ENCODE measurements around the gene GABPB1. TPM values are rescaled to one million over a fixed set of nuclear protein-coding genes. Genes with fewer than 3 reads are reported as not detected.

GABPB1 gene
- total RNA-seq, 1 donor from 2014 or later, result 27.4 TPM

DNA sequence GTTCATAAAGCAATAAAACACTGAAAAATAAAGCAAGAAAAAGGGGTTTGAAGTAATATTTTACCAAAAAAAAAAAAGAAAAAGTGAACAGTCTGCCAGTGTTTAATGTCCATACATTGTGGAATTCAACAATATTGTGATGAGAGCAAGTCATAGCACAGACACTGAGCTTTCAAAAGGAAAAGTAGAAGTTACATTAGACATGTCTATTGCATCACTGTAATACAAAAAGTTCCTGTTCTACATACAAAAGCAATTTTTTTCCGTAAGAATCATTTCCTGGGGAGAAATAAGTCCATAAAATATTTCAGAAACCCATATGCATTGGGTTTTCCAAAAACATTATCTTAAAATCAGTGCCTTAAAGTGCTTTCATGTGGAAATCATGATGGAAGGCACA lies 77.6 kb downstream of the GABPB1 start:
- no peak for DNase-seq

DNA sequence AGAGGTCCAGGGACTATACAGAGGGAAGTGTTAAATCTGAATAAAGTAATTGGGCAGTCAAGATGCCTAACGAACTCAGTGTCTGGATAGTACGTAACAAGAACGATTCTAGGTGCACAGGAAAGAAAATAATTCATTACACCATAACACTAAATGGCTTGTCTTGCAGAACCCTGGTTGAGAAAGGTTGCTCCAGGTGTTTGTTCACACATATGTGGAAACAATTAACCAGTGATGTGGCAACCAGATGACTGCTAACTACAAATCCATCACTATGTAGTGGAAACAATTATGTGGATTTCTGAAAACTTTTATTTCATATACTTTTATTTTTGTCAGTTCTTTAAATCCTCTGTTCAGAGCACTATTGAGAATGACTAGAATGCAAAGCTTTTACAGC lies 79.1 kb downstream of the GABPB1 start:
- DNase-seq, result no peak

DNA sequence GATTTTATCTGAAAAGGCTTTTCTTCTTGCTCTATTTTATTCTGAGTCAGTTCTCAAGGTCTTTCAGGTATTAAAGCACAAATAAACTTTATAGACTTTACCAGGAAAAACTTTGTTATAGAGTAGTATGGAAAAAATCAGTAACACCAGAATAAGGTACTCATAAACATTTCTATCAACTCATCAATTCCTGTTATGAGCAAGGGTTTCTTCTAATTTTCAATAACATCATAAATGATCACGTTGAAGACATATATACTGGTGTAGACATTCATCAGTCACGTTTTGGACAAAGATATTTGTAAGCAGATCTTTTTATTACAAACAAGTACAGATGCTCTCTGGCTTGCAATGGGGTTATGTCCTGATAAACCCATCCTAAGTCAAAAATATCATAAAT lies 79.9 kb downstream of the GABPB1 start:
- DNase-seq, result no peak

DNA sequence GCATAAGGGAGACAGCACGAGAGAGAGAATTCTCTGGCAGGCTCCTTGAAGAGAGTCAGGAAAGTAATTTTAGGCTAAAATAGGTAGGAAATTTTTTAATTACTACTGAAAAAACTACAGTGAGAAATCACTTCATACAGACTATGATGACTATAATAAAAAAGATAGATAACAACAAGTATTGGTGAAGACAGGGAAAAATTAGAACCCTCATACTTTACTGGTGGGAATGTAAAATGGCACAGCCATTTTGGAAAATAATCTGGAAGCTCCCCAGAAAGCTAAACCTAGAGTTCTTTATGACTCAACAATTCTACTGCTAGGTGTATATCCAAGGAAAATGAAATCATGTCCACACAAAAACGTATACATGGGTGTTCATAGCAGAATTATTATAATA lies 87.4 kb downstream of the GABPB1 start:
- no peak for DNase-seq

DNA sequence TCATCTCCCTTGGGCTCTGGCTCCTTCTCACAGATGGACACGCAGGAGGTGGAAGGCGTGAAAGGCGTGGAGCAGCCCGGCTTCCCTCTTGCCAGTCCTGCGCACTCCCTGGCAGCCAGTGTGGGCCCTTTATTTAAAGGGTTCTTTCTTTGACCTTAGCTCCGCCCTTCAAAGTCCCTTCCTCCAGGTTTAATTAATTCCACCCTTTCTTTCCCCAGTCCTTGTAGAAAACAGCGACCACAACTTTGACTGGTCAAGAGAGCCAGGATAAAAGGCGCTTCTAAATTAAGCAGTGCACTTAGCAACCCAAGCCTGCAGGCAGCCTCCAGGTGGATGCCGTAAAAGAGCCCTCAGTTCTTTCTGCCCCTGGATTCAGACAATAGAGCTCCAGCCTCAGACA lies 89.4 kb downstream of the GABPB1 start, which contains the start of gene HDC:
HDC (minus strand) TSS at position 107 of the 400 bp plus-strand sequence; CDS start at position 4, 103 bp downstream.
- no peak for DNase-seq

DNA sequence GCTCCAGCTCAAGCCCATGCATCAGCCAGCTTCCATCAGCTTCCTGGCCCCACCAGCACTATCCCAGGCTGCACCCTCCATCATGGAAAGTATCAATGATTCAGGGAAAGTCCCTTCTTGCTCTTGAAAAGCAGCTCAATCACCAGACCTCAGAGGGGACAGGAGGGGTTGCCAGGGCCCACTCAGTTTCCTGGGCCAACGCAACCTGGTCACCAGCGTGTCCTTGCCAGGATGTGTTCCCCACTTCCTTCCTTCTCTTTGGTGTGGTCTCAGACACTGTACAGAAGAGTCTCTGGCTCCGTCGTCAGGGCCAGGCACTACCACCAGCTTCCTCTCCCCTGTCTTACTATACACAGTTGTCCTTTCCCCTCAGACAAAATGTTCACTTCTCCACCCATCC lies 92.5 kb downstream of the GABPB1 start:
- DNase-seq, result no peak

DNA sequence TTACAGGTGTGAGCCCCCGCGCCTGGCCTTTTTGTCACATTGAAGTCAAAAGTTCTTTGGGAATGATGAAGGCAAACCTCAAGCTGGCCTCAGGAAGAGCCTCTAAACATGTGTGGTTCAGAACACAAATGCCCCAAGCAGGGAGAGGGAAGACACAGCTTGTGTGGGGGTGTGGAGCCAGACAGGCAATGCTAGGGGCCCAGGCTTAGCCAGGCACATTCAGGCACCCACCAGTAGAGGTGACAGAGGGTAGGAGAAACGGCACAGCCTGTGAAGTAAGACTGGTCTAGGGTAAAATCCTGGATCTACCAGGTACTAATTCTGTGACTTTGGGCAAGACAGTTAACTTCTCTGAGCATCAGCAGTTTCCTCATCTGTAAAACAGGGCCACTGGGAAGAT lies 93.0 kb downstream of the GABPB1 start:
- no peak for DNase-seq

DNA sequence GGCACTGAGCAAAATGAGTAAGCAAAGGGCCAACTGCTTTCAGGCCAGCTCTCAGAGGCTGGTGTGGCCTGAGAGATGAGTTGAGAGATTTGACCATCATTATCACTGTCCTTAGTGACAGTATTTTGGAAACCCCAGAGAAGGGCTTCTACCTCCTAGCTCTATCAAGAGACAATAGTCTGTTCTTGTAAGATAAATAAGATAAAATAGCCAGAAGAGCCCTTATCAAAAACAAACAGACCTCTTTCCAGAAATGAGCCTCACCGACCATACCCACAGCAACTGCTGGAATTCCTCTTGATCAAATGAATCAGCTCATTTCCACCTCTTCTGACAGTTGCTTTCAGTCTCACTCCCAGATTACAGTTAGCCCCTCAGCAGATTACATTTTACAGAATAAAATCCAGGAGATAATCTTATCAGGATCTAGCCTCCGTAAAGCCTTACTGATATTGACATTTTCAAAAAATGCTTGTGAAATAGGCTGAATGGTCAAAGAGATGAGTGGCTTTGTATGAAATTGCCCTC lies 94.0 kb downstream of the GABPB1 start:
- no peak for DNase-seq

DNA sequence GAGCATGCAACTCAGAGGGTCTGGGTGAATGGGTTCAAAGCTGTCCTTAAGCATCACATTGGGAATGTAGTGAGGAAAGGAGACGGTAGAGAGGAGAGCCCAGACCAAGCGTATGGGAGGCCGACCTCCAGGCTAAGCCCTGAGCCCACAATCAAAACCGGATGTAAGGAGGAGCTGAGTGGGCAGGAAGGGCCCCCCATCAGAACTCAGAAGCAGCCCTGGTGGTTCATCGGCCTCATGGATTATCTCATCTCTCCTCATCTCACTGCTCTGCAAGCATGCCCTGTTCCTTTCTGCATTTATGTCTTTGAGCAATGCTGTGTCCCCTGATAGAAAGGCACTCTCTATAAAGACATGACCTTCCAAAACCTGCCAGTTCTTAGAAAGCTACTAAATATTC lies 95.7 kb downstream of the GABPB1 start:
- no peak for DNase-seq

DNA sequence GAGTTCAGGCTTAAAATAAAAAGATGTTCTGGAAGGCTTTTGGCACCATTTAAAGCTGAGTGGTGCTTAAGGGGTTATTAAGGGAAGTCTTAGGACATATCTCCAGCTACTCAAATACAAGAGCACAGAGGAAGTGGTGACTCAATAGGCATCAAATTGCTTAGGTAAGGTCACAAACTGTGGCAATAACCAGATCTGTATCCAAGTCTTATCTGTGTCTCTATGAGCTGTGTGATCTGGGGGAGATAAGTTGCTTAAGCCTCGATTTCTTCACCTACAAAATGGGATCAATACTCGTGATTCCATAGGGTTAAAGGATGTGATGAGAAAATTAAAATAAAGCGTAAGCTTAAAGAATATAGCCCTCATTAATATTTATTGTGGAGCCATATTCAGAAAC lies 97.1 kb downstream of the GABPB1 start:
- no peak for DNase-seq

DNA sequence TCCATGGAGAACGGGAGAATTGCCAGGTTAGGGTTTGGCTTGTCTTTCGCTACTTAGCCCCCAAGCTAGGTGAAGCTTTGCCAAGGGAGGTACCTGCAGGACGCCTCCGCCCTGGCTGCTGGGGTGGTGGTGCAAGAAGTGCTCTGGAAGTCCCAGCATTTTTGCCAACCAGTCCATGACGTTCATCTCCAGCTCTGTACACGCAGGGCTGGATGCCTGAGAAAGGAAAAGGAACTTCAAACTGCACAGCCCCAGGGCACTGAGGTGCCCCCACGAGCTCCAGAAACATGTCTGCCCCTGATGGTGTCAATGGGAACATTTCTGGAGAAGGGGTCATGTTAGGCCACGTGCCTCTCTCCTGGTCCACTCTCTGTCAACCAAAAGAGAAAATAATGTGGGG lies 97.7 kb downstream of the GABPB1 start:
- DNase-seq, result no peak

DNA sequence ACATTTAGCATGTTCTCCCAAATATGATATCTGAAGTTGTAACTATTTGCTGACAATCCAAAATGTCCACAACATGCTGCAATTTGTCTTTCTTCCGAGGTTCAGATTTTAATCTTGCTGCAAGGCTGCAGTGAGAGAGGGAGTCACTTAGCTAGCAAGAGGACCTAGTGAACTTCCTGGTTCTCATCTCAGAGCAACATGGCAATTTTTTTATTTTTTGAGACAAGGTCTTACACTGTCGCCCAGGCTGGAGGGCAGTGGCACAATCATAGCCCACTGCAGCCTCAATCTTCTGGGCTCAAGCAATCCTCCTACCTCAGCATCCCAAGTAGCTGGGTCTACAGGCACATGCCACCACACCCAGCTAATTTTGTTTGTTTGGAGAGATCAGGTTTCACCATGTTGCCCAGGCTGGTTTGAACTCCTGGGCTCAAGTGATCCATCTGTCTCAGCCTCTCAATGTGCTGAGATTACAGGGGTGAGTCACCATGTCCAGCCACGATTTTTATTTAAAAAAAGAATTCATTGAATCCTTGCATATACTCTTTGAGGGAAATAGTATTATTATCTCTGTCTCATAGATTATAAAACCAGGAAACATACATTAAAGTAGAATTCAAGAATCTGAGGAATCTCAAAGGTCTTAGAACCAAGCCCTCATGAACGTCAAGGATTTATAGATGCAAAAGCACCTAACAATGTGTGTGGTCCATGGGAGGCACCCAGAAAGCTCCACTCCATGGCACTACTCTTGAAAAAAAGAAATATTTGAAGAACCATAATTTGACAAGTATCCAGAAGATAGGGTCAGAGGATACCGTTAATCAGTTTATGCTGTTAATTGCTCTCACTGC lies 98.6 kb downstream of the GABPB1 start:
- DNase-seq, result no peak

DNA sequence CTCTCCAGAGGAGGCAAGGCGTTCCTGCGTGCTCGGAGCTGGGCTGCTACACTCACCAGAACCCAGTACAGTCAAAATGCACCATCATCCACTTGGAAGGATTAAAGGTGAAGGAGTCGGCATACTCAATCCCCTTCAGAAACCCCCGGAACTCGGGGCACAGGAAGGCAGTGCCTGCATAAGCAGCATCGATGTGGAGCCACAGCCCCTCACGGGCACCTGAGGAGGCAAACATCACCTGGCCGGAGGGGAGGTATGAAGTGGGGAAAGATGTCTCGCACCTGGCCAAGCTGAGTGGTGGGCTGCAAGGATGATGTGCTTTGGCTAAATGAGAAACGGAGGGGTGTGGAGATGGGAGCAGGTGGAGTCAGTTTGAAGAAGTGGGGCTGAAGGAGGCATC lies 102.4 kb downstream of the GABPB1 start:
- DNase-seq, result no peak

DNA sequence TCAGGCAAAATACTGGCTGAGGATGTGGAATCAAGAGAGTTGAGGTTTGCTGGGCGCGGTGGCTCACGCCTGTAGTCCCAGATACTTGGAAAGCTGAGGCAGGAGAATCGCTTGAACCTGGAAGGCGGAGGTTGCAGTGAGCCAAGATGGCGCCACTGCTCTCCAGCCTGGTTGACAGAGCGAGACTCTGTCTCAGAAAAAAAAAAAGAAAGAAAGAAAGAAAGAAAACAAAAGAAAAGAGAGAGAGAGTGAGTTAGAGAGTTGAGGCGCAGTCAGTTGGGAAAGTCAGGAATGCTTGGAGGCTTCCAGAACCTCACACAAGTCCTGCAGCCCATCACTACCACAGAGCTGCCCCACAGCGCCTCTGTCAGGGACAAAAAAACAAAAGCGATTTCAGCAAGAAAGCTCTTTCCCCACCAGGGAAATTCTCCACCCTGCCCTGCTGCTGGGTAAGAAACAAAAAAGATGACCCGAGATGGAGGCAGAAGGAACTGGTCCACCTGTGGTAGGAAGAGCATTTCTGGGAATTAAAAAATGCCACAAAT lies 103.3 kb downstream of the GABPB1 start:
- DNase-seq, result no peak

DNA sequence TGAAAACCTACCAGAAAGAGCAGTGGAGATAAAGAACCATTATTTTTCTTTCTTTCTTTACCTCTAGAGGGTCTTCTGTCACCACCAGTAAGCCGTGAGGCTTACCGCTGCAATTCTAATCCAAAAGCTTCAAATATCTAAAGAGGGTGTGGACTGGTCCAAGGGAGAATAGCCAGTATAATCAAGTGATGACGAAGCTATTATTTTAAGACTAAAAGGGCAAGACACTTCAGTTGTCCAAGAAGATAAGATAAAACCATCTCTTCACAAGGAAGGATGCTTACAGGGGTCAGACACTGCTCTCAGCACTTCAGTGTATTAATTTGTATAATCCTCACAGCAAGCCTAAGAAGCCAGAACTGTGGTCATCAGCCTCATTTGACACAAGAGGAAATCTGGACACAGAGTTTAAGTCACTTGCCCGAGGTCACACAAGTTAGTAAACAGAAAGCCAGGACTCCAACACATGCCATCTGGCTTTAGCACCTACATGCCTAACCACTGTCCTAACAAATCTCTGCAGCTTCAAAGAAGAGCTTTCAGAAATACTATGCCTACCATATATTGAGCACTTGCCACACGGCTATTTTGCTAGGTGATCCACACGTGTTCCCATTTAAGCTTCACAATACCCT lies 104.1 kb downstream of the GABPB1 start:
- no peak for DNase-seq

DNA sequence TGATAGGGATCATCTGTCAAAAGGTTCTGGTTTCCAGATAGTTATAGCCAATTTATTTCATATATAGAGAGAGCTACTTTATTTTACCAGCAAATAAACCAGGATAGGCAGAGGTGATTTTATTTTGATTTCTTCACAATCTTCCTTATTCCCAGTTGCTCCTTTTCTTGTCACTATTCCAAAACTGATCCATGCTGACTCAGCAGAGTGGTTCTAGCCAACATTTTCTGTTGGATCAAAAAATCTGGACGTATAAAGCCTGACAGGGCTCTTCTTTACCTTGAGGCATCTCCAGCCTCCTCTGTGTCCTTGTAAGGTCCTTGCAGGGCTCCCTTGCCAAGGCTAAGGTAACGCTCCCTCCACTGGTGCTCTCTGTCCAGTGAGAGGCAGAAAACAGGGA lies 105.3 kb downstream of the GABPB1 start:
- no peak for DNase-seq

DNA sequence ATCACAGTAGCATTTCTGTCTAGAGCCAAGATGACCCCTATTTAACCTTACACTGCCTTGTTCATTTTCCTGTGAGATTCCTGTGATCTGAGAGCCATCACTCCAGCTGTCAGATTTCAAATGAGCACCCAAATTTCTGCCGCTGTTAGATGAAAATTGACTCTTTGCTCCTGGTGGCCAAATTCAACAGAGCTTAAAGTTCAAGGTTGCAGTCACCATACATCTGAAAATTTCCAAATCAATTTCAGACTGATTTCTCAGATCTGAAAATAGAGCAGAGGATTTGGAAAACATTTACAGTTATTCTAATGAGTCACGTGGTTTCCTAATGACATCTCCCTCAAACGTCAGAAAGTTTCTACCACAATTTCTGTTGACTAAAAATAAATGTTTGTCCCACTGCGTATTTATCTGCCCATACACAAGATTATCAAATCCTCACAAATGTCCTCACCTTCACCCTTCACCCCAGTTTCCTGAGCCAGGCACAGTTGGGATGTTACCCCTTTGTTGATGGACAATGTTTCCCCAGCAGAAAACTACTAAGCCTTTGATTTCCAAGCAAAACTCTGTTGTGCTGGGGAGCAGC lies 105.9 kb downstream of the GABPB1 start:
- no peak for DNase-seq

DNA sequence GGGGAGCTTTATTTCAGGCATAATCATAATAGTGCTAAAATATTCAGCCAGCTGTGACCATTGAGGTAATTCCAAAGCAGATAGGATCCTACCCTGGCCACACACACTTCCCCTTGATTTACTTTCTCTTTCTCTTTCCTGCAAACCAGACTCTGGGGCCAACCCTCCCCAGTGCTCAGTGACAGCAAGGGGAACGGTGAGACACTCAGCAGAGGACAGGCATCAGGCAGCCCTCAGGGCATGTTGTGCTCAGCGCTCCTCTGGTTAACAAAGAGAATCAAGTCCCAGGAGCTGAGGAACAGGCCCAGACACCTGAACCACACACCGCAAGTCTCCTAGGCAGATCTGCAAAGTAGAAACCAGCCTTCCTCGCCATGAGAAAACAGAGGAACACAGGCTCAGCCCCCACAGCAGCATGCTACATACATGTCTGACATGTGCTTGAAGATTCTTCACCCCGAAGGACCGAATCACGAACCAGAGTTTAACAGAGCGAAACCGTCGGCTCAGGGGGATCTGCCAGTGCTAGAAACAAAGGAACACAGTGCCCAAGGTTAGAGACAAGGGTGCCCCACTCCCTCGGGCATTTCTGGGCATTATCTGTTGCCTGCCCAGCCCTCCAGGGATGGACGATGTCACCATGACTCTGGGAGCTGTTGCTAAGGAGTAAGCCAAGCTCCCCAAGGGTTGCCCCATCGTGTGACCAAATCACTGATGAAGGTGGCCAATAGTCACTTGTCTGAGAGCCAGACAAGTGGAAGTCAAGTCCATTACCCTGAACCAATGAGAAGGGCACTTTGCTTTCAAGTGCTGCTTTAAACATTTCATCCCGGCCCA lies 107.0 kb downstream of the GABPB1 start:
- DNase-seq, result no peak

DNA sequence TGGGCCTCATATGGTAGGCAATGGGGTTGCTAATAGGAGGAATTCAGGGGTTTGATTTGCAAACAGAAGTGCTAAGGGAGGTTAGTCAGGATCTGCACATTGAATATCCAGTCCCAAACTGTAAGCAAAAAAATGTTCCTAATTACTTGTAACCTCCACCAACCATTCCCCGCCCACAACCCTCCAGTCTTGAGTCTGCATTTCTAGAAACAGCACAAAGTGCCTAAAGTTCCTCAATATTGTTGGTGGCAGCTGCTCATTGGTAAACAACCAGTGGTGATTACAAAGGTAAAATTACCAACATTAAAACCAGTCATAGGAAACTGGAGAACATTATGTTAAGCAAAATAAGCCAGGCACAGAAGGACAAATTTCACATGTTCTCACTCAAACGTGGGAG lies 108.4 kb downstream of the GABPB1 start:
- no peak for DNase-seq

DNA sequence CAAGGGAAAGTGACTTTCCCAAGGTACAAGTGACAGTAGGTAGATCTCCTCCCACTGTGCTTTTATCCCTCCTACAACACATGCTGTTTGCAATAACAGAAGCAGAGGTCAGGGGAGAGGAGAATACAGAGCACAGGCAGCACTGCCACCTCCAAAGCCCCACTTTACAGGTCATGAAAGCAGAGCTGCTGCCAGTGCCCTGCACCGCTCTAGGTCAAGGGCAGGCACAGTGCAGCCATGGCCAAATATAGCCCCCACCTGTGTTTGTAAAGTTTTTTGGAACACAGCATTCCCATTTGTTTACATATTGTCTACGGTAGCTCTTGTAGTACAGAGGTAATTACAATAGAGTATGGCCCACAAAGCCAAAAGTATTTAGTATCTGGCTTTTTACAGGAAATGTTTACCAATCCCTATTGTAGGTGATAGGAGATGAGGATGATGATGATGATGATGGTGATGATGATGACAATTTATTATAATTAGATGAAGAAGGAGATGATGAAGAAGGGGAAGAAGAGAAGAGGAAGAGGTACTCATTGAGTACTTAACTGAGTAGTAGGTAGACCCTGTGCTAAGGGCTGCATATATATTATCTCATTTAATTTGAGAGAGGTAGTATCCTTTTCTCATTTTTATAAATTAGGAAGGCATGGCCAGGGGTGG lies 109.9 kb downstream of the GABPB1 start:
- no peak for DNase-seq

DNA sequence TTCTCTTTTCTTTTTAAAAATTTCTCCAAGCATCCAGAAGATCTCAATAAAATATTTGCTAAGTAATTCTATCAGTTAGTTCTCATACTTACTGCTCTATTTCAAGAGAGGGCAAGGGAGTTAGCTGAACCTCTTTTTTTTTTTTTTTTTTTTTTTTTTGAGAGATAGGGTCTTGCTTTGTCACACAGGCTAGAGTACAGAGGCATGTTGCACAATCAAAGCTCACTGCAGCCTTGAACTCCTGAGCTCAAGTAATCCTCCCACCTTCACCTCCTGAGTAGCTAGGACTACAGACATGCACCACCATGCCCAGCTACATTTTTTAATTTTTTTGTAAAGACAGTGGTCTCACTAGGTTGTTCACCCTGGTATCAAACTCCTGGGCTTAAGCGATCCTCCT lies 110.8 kb downstream of the GABPB1 start:
- DNase-seq, result no peak

Data from skin of body (tissue), 2 donors.